GM18502 (cell line): Measurements from ENCODE around the gene SFXN5.
"Not testable (repeated sequence)": the region's sequence is repeated elsewhere in the genome, so short reads cannot be mapped to it uniquely, and the experiment has no call there.

Source experiments
- ATAC-seq: cut with Tn5 transposase; IDR thresholded peaks from one replicate; pipeline ENCODE4 v1.9.1; 2021; ENCODE audit warnings: mild to moderate bottlenecking; ENCODE audit not compliant: unreplicated experiment, poor library complexity

SFXN5 gene

DNA sequence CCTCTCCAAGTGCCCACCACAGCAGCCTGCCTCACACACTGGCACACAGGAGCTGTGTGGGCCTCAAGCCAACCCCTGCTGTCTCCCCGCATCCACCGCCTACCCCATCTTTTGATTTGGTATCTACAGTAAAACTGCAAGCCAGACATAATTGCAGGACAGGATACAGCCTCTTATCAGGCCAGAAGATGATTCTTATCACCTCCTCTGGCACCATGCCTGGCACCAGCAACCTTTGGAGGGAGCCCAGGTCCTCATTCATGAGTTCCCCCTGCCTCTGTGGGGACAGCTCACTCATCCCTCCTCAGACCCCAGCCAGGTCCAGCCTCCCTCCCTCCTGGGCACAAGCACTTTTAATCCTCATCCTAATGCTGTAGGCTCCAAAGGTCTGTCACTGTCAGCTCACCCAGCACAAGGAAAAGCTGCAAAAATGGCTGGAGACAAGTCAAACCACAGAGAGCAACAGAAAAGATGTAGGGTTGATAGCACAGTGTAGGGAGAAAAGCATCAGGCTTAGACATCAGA is 31.6 kb upstream of the SFXN5 start:
- no peak for ATAC-seq

DNA sequence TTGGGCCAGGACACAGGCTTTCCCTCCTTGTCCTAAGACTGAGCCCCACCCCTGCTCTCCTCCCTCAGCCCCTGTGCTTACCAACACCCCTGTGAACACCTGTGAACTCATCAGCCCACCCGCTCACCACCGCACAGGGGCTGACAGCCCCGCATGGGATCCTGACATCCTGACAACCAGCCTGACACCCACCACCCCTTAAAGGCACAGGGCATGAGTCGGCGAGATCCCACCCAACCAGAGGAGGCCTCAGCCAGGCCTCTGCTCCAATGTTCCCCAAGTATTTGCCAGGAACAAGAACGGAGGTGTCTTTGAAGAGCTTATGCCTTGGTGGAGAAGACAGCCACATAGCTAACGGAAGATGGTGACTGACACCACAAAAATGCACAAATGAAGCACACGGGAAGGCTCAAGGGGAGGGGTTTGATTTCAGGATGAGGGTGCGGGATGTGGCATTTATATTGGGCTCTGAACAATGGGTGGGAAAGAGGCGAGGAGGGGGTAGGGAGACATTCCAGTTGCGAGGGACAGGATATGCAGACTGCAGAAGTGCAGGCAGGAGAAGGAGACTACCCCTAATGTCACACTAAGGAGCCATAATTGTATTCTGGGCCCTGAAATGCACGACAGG is 30.2 kb upstream of the SFXN5 start:
- no peak for ATAC-seq

DNA sequence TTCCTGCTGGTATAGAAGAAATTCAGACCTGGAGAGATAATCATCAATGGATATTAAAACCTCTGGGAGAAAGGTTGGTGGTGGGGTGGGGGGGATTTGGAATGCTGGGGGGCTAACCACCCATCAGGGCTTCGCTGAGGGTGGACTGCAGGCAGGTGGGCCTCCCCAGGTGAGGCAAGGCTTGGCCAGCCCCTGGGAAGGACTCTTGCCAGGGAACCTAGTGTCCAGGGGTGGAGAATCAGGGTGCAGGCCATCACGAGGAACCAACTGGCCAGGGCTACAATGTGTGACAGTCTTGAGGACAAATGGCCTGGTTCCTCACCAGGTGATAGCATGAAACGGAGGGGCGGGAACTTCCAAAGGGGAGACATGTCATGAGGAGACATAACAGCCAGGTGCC is 29.4 kb upstream of the SFXN5 start:
- no peak for ATAC-seq

DNA sequence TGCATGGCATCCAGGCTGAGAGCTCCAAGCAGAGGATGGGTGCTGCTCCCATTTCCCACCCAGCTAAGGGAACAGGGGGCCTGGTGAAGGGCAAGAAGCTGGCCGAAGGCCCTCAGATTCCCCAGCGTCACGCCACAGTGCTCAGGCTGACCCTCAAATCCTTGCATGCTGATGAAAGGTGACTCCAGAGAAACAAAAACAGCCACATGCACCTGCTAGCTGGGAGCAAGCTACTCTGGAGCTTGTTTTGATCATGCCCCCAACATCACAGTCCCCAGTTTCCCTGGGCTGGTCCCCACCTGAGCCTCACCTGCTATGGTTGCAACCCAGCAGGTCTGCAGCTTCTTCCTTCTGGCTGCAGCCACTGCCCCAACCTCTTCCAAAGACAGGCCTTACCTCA is 28.0 kb upstream of the SFXN5 start:
- ATAC-seq: no peak

DNA sequence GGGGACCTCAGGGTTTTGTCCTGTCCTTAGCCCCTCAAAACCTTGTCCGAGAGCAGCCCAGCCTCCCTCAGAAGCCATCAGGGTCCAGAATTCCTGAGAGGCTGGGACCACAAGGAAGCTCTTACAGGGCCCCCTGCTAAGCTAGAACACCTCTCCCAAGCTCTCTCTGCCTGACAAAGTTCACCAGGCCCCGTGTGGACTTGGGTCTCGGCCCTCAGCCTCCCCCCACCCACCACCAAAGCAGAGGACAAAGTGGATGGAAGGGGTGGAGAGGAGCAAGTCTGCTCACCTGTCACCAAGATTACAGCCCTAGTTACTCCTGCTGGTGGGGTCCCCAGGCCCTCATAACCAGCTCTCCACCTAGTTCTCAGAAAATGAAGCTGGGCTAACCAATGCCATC is 24.4 kb upstream of the SFXN5 start:
- no peak for ATAC-seq

DNA sequence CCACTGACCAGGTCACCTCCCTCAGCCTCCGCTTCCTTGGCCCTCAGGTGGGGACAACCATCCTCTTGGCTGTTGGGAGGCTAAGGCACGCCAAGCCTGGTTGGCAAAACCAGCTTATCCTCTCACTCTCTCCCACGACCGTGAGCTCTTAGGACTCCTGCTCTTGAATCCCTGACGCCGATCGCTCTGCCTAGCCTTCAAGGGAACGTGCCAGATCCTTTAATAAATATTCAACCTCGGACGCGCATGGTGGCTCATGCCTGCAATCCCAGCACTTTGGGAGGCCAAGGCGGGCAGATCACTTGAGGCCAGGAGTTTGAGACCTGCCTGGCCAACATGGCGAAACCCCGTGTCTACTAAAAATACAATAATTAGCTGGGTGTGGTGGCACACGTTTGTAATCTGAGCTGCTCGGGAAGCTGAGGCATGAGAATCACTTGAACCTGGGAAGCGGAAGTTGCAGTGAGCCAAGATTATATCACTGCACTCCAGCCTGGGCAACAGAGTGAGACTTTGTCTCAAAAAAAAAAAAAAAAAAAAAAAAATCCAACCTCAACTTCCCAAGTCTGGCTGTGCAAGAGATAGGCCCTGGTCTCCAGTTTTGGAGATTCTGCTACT is 22.2 kb upstream of the SFXN5 start:
- not testable (repeated sequence) for ATAC-seq

DNA sequence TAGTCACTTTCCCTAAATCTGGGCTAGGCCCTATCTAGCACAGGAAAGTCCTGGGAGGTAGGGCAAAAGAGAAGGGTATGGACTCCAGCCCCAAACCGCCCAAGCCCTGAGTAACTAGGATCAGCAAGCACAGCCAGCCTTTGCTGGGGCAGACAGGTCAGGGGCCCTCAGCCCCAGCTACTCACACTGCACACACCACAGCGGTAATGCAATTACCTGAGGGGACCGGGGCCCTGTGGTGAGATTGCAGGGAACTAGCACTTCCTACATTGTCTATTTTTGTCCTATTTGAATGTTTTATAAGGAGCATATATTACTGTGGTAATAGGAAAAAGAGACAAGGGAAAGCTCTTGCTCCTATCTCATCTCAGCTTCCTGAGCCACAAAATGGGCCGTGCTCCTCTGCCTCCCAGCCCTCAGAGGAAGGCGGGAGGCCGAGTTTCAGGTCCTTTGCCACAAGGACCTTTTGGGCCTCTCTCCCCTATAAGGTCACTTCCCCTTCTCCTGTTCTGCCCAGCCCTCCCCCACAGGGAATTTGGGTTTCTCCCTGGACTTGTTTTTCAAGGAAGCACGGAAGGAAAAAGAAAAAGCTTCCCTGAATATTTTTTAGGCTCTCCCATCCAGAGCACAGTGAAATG is 20.8 kb upstream of the SFXN5 start:
- ATAC-seq: no peak

DNA sequence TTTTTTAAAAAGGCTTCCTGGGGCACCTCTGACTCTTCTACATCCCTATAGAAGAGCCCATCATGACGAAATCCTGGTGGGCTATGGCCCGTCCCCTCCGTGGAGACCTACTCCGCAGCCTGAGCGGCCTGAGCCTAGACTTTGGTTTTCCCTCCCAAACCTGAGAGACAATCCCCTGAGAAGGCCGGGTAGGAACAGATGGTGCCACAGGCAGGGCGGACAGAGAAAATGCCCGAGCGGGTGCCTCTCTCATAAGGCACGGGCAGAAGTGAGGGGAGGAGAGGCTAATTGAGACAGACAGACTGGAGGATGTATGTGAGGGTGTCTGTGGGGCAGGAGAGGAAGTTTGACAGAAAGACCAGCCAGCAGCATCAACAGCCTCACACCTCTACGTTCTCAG is 20.2 kb upstream of the SFXN5 start:
- no peak for ATAC-seq

DNA sequence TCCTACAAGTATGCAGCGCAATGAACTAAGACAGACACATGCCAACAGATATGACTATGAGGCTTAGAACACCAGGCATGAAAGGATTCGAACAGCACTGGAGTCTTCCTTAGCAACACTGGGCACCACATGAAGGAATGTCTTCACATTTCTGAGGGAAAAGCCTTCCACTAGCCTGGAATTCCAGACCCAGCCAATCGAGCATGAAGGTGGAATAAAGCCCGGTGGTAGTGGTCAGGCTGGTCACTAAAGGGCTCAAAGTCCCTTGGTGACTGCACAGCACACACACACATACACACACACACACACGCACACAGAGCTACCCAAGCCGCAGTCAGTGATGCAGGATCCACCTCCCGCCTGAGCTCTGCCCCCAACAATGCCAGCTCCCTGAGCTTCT is 19.7 kb upstream of the SFXN5 start:
- no peak for ATAC-seq

DNA sequence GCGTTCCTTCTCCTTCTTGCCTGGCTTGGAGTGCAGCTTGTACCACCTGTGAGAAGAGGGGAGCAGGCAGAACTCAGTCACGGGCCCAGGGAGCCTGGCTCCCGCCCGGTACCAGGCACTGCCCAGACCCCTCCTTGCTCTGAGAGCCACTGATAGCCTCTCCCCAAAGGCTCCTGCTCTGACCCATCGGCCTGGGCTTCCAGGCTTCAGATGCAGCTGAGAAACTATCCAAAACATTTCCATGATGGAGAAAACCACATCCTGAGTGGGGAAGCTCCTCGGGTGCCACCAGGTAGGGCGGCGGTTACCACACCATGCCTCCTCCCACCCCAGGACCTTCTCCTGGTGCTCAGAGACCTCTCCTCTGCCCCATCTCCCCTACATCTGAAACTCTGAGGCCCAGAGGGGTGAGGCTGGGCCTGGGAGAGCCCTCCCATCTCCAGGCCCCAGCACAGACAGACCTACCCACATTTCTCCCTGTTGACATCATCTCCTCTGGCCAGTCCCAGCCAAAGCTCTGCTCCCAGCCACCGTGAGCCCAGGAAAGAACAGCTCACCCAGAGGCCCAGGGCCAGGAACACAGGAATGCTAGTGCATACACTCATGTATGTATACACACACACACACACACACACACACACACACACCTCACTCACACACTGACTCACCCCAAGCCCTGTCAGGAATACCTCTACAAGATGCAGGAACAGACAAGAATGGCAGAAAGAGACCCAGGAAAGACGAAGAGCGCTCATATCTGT is 17.9 kb upstream of the SFXN5 start:
- no peak for ATAC-seq

DNA sequence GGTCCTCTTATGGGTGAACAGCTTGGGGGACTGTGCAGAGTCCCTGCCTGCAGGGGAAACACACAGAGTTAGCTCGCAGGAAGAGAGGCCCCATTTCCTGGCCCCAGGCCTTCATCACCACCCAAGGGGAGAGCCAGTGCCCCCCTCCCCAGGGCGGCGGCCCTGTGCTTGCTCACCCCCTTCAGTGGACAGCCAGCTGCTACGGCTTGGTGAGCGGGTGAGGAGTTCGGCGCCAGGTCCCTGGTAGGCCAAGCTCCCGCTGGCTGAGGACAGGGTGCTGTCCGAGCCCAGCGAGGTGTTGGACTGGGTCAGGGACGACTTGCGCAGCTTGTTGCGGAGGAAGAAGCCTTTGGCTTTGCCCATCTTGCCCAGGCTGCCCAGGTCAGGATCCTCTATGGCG is 17.2 kb upstream of the SFXN5 start:
- no peak for ATAC-seq

DNA sequence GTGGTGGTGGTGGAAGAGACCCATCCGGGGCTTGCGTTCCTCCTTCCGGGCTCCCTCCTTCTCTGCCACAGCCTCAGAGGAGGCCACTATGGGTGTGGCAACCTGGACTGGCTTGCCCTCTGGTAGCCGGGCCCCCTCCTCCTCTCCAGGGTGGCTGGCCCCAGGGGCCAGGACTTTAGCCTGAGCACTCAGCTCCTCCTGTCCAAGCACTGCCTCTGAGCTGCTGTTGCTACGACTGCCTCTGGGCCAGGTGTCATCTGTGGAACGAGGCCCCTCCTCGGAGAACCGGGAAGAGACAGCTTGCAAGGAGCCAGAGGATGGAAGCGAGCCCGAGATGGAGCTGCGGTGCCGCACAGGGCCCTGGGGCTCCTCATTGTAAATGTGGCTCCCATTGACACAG is 16.7 kb upstream of the SFXN5 start:
- no peak for ATAC-seq

DNA sequence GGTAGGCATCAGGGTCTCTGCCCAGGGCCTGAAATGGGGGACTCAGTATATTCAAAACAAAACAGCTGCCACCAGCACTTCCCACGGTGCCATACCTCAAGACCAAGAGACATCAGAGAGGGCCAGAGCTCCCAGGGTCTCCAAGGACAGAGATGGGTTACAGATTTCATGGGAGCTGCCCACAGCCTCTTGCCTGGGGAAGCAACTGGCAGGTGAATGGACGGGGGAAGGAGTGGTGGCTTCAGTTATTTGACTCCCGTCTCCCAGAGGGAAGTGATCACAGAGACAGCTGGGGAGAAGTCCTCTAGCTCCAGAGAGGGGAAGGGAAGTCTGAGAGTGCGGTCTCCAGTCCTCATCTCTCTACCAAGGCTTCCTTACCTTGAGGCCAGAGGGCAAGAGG is 15.8 kb upstream of the SFXN5 start:
- no peak for ATAC-seq

DNA sequence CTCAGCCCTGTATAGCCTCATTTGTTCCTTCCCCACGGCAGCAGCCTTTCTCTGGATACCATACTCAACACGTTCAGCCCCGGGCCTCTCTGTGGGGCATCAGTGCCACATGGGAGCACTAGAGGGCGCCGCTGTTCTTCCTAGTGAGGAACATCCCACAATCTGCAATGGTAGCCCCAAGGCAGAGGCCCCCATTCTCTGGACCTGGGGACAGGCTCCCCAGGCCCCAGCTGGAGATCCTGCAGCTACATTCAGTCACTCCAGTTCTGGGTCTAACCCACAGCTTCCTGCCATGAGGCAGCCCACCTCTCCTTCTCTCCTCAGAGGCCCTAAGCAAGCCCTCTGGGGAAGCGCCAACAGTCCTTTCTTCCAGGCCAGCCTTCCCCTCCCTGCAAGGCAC is 14.2 kb upstream of the SFXN5 start:
- ATAC-seq: peak; percentile 94

DNA sequence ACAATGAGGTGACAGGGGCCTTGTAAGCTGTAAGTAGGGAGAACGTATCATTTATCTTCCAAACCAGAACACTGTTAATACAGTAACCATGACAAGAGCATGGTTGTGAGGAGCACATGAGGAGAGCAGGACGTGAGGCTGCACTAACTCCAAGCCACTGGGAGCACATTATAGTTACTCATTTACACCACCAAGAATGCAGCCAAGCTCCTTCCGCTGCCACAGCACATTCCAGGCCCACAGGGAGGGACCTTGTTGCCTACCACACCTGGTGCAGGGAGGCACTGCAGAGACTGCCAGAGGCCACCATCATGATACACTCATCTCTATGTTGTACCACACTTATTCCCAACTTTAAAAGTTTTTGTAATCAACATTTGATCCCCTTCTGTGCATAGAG is 13.5 kb upstream of the SFXN5 start:
- ATAC-seq: no peak

DNA sequence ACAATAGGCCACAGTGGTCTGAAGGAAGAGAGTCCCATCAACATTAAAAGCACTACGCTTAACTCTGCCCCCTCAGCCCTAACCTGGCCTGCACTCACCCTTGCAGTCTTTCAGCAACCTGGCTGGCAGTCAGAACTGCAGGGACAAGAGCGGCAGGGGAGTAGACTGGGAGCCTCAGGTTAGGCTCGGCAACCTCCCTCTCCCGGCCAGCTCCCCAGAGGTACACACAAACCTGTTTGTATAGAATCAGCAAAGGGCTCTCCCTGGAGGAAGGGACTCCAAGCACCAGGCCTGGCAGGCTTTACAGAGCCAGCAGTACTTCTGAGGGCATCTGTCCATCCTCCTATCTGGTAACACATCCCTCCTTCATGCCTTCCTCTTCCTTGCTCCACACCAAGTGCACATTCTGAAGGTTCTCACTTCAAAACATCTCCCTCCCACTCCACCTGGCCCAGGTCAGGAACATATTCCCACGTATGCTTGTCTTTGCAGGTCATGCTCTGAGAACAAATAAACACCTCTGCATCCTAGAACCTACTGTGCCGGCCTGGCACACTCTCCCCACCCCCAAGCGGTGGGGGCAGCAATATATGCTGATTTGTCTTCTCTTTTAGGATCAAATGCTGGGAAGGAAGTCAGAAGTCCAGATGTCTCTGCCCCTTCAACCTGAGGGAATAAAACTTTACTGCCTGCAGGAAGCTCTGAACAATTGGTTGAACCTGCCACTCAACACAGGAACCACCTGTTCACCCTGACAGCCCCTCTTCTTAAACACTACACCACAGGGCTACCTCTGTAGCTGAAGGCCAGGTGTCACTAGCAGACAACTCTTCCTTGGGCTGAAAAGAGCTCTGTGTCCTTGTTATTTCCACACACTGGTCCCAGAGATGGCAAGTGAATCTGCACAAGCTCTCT is 12.6 kb upstream of the SFXN5 start:
- no peak for ATAC-seq

DNA sequence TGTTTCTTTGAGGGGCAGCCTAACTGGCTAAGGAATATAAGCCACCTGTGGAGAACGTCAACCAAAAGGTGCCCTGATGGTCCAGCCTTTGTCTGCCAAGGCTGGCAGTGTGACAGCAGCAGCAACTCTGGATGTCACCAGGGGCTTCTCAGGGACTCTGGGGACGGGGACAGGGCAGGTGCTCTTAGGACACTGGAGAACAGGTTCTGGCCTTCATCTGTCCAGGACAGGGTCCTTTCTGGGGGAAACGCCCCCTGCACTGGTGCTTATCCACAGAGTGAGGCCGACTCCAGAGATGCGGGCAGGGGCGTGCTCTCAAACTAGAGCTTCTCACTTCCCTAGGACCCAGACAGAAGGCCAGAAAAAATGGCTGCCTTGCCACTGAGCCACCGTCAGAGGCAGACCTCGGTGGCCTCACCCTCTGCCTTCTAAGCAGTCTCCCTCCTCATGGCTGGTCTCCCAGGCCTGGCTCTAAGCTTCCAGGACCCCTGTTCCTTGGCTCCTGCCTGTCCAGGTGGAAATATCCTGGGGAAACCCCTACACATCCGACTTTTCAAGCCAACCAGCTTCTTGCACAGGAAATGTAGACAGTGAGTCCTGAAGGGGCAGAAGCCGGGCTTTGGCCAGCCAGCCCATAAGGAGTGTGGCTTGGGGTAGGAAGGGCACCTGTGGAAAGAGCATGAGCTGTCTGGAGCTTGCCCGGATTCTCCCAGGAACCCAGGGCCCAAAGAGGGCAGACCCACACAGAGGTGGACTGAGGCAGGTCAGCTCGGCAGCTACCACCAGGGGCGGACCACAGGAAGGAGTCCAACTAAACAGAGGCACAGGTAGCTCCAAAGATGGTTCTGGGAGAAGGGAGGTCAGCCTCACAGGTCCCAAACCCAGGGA is 11.3 kb upstream of the SFXN5 start:
- no peak for ATAC-seq

DNA sequence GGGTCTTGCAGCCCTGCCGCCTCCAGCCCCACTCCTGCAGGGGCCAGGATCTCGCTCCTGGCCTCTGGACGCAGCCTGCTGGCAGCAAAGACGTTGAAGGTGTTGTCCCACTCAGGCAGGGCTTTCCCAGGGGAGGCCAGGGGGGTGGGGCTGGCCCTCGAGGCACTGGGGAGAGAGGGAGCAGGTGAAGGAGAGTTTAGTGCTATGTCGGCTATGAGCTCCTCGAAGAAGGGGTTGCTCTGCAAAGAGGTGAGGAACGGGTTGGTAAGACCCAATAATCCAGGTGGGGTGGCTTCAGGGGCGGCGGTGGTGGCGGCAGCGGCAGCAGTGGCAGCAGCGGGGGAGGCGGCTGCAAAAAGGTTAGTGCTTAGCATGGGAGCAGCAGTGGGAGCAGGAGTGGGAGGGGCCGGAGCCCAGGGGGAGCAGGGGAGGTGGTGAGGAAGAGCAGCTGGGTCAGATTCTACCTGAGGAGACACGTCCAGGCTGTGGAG is 9.7 kb upstream of the SFXN5 start:
- ATAC-seq: no peak
